Activated gamma-delta T cell treated with Interleukin-2 at 50 U/mL for 16 hours (primary cell): ENCODE measurements around the gene LUZP2.

Source experiments
- DNase-seq: peaks from one replicate; pipeline ENCODE4 v3.0.0-alpha.2; 2020

Gene LUZP2

GRCh38 chr11:24734742-24735237 is 237.9 kb downstream of the LUZP2 start:
- no peak for DNase-seq

DNA sequence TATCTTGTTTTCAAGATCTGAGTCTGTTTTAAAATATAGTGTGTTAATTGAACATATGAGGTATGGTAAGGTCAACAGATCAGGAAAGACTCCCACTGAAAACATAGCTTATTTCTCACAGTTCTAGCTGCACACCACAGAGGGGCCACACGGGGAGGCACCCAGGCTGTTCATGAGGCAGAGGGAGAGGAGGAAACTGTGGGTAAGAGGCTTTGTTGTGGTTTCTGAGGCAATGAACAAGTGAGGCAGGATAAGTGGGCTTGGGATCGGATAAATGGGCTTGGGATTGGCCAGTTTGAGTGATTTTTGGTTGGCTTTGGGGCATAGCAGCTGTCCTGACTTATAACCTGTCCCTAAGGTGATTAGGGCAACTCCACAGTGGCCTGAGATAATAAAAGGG is 242.1 kb downstream of the LUZP2 start:
- no peak for DNase-seq

GRCh38 chr11:24739637-24740036 is 242.8 kb downstream of the LUZP2 start:
- DNase-seq: no peak

GRCh38 chr11:24747275-24748251 is 250.7 kb downstream of the LUZP2 start:
- no peak for DNase-seq

- DNase-seq: no peak
These were observed 251.4 kb downstream of the LUZP2 start for GRCh38 chr11:24748261-24748660.

GRCh38 chr11:24754406-24754805 is 257.6 kb downstream of the LUZP2 start:
- DNase-seq: no peak

- no peak for DNase-seq
These were observed 258.5 kb downstream of the LUZP2 start for GRCh38 chr11:24755260-24755839.

DNA sequence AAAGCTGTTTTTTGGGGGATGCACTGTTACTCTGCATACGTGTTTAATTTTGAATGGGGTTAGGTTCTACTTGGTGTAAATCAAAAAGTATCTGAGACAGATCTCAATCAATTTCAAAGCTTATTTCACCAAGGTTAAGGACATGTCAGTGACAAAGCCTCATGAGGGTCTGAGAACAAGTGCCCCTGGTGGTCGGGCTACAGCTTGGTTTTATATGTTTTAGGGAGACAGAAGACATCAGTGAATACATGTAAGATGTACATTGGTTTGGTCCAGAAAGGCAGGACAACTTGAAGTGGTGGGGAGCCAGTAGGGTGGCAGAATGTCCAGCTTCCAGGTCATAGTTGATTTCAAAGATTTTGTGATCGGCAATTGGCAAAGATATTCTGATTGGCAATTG is 262.9 kb downstream of the LUZP2 start:
- DNase-seq: no peak

- no peak for DNase-seq
These were observed 263.8 kb downstream of the LUZP2 start for GRCh38 chr11:24760681-24761080.

- no peak for DNase-seq
These were observed 265.2 kb downstream of the LUZP2 start for GRCh38 chr11:24762076-24762475.

- DNase-seq: no peak
These were observed 270.6 kb downstream of the LUZP2 start for GRCh38 chr11:24767411-24767810.

GRCh38 chr11:24773322-24773721 is 276.5 kb downstream of the LUZP2 start:
- DNase-seq: no peak

- no peak for DNase-seq
These were observed 282.9 kb downstream of the LUZP2 start for GRCh38 chr11:24779791-24780190.

DNA sequence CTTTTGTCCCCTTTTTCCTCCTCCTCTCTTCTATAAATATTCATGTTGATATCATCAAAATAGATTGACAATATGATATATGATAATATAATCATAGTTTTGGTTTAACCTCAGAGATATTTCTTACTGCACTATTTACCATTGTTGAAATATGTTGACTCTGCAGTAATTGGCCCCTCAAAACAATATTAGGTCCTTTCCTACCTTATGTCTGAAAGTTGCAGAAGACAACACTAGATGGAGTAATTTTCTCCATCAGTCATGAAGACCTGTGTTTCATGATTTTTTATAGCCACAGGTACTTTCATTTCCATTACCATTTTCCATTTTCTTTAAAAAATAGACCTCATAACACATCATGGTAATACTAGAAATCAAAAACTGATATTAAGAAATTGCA is 284.4 kb downstream of the LUZP2 start:
- DNase-seq: no peak

DNA sequence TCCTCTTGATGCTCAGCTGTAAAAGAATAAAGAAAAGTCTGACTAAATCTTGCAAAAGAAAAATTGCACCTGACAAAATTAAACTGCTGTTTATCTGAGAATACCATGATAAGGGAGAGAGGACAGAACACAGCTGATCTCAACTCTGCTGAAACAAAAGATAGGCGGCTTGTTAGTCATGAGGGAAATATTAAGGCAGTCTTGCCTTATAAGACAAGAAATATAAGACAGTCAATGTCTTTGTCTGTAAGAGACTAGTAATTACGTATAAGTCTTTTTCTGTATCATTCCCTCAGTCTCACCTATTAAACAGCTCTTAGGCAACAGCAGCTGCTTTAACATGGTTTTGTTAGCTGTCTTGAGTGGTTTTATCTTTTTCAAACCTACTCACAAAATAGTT is 296.6 kb downstream of the LUZP2 start:
- no peak for DNase-seq

DNA sequence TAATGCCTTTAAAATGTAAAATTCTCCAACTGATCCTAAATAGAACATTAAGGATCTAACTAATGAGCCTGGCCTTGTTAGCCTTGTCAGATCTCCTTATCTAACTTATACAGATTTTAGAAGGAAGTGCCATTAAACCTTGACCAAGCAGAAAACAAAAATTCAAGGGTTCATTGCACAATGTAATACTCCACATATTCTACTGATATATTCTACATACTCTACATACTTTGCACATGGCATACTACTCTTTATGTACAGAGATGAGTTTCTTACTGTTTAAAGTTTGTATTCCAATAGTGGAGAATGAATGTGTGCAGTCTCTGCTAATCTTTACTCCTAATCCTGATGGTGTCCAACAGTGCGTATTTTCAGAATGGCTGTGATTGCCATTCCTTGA is 297.2 kb downstream of the LUZP2 start:
- DNase-seq: no peak

- no peak for DNase-seq
These were observed 308.8 kb downstream of the LUZP2 start for GRCh38 chr11:24805671-24806070.

DNA sequence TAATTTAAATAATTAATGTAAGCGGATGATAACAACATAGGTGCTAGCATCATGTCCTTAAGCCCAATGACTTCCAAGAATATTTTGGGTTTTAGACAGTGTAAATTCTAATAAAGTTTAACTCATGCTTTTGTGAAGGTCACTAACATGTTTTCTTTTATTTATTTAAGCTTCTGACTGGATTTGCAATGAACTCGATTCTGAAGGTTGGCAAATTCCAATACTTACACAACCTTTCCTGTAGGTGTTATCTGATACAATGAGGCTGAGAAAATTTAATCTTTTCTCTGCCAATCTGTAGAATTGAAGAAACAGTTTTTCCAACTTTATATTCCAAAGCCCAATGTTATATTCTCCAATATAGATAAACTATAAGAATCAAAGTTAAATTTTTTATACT is 311.3 kb downstream of the LUZP2 start:
- no peak for DNase-seq

GRCh38 chr11:24819006-24819405 is 322.2 kb downstream of the LUZP2 start:
- no peak for DNase-seq

GRCh38 chr11:24819863-24820434 is 323.1 kb downstream of the LUZP2 start:
- no peak for DNase-seq

DNA sequence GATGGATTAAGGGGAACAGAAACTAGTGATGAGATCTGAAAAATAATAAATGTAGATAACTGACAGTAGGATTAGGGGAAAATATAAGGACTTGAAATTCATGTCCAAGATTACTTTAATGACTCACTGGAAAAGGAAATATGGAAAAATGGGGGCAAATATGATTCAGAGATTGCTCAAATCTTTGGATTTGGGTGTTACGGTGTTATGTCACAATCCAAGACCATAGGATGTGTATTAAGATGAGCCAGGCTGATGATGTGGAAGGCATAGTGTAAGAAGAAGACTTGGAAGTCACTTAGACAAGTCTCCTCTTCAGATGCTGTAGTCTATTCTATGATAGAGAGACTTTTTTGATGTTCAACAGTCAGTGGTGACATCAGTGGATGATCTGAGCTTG is 323.7 kb downstream of the LUZP2 start:
- DNase-seq: no peak

DNA sequence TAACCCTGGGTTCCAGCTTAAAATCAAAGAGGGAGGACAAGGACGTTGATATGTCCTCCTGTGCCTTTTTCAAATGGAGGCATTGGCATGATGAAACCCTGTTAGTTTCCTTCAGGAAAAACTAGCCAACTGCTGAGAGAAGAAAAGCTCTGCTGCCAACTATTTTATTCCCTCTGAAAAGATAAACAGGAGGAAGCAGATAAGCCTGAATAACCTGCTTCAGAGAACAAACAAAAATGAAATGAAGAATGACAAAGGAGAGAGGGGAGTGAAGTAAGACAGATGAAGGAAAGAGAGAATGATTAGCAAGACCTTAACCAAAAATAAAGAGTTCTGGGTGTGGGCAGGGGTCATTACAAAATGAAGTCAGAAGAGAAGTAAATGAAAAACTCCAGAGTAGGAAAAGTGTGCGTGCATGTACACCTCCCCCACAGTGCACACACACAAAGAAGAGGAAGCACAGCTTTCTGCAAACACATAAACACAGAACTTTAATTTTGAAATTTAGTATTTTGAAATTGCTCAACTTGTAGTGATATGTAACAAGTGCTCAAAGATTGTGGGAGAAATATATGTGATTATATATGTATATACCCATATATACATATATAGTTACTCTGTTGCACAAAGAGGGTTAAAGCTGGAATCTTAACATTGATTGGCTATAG is 332.2 kb downstream of the LUZP2 start:
- no peak for DNase-seq

- DNase-seq: no peak
These were observed 336.7 kb downstream of the LUZP2 start for GRCh38 chr11:24833573-24833972.
